Stimulated activated CD4-positive, alpha-beta T cell treated with anti-CD3 and anti-CD28 coated beads, Interleukin-2, amount 100 ng/mL, for 48 hours (primary cell): ENCODE data around the gene CREBBP.

ENCODE experiments used
- DNase-seq, 2 donors: peaks; one replicate each; pipeline ENCODE4 v3.0.0-alpha.2; 2020

The CREBBP gene

GRCh38 chr16:3823427-3823826 lies 57.1 kb downstream of the CREBBP start:
- DNase-seq, result no peak

- DNase-seq, result no peak
These were observed 58.0 kb downstream of the CREBBP start for GRCh38 chr16:3822366-3823045.

GRCh38 chr16:3821184-3821583 lies 59.3 kb downstream of the CREBBP start:
- DNase-seq, result no peak

- DNase-seq, result no peak
These were observed 60.5 kb downstream of the CREBBP start for GRCh38 chr16:3819746-3820724.

GRCh38 chr16:3819175-3819527 lies 61.4 kb downstream of the CREBBP start:
- no peak for DNase-seq

- DNase-seq, result no peak
These were observed 64.2 kb downstream of the CREBBP start for GRCh38 chr16:3816326-3816725.

- DNase-seq, result no peak
These were observed 65.8 kb downstream of the CREBBP start for GRCh38 chr16:3814755-3815154.

GRCh38 chr16:3812469-3813172 lies 67.9 kb downstream of the CREBBP start:
- no peak for DNase-seq

- no peak for DNase-seq
These were observed 69.7 kb downstream of the CREBBP start for GRCh38 chr16:3810818-3811217.

GRCh38 chr16:3810198-3810664 lies 70.3 kb downstream of the CREBBP start:
- peak in 1 of 2 donors; percentile 17 for DNase-seq

- DNase-seq, result no peak
These were observed 72.0 kb downstream of the CREBBP start for GRCh38 chr16:3808308-3809063.

- DNase-seq, result no peak
These were observed 72.9 kb downstream of the CREBBP start for GRCh38 chr16:3807425-3808123.

GRCh38 chr16:3804426-3805016 lies 76.0 kb downstream of the CREBBP start:
- DNase-seq, result no peak

GRCh38 chr16:3800477-3801270 lies 79.8 kb downstream of the CREBBP start:
- DNase-seq, result no peak

GRCh38 chr16:3800019-3800418 lies 80.5 kb downstream of the CREBBP start:
- DNase-seq, result no peak

- no peak for DNase-seq
These were observed 81.2 kb downstream of the CREBBP start for GRCh38 chr16:3799354-3799753.

GRCh38 chr16:3798838-3799237 lies 81.7 kb downstream of the CREBBP start:
- DNase-seq, result no peak

GRCh38 chr16:3797904-3798811 lies 82.4 kb downstream of the CREBBP start:
- DNase-seq, result no peak

GRCh38 chr16:3797473-3797872 lies 83.0 kb downstream of the CREBBP start:
- DNase-seq, result no peak

- no peak for DNase-seq
These were observed 87.3 kb downstream of the CREBBP start for GRCh38 chr16:3793161-3793576.
